C1 segment of cervical spinal cord (tissue), 14 donors: ENCODE data around the gene PDGFD.

Experiments
- DNase-seq, 14 donors: peaks; one replicate each; lab custom pipeline; 2025; lab: John Stamatoyannopoulos, UW

PDGFD gene

DNA sequence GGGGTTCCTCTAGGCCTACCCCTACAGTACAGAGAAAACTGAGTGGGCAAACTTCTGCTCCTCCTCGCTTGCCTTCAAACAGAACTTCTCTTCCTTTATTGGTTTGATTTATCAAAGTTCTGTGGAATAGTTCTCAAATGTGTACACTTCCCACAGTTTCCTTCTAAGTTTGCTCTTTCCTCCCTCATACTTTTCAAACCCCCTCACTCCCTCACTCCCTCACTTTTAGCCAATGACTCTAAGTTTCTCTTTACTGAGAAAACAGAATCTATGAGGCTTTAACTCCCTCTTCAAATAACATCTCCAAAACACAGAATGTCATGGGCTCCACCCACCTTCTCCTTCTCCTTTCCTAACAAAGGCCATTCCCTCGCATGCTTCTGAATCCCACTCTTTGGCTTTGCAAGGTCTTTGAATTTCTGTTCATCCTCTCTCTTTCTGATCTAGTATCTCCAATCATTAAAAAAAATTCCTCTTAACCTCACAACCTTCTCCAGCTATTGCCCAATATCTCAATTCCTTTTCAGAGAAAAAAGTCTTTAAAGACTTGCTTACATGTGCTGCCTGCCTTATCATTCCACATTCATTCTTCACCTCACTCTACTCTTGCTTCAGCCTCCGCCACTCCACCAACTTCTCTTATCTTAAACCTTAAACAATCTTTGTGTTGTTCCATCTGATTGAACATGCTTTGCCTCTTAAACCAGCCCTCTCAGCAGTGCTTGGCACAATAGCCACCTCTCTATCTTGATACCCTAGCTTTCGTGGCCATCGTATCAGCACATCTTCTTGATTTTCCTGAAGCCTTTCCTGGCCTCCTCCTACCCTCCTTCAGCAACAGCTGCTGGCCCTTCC lies 70.3 kb downstream of the PDGFD start:
- DNase-seq, result no peak

DNA sequence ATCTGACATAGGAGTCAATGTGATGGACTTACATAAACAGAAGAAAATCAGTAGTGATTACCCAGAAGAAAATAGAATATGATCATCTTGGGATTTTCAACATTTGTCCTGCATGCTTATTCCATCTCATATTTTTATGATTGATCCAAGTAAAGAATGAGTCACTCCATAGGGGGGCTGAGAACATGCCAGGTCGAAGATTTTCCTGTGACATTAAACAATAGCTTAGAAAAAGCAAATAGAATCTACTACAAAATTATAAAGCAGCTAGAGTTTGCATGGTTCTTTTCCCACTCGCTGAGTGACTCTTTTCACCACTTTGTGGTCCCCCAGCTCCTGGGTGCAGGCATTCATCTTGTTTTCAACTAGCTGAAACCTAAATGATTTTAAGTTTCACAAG lies 71.2 kb downstream of the PDGFD start:
- DNase-seq, result no peak

DNA sequence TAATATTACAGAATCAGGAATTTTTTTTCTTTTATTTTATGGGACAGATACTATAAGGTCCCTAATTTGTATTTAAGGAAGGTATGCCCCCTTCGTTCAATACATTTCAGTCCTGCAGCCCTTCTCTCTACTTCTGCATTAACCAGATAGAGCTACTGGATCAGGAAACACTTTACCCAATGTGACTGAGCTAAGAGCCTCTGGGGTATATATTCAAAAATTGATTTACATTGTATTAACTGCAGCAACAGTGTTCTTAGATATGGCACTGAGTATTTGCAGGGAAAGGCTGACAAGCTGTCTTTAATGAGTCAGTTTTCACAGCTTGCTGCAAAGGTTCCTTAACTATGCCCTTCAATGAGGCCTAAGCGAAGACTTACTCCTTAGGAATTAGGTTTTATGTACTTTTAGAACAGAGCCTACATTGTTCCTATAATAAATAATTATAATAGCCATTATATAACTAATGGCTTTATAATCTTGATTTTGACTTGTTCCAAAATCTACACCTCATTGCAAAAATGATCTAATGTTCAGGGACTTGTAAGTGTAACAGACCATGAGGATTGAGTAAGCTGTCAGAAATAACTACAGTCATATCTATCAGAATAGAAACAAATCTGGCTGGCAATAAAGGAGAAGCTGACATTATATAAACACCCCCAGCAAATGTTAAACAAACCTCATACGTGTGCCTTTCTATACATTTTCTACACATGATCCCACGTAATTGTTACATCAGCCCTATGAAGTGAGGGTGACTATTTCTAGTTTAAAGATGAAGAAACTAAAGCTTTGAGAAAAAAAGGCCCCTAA lies 72.5 kb downstream of the PDGFD start:
- DNase-seq, result no peak

DNA sequence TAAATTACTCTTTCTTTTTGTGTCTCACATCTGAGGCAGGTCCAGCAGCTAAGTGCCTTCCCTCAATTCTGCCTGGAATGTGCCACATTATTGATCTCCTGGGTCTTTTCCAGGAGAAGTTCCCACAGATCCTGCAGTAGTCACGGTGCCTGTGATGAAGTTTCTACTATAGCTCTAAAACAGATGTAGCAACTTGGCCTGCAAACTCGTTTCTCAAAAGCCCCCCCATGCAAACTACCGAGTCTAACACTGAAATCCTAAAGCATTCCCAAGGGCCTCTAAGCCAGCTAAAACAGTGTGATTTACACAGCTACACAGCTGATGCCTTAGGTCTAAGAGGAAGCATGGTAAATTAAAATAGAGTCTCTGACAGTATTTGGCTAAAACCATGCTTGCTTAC lies 73.2 kb downstream of the PDGFD start:
- no peak for DNase-seq

DNA sequence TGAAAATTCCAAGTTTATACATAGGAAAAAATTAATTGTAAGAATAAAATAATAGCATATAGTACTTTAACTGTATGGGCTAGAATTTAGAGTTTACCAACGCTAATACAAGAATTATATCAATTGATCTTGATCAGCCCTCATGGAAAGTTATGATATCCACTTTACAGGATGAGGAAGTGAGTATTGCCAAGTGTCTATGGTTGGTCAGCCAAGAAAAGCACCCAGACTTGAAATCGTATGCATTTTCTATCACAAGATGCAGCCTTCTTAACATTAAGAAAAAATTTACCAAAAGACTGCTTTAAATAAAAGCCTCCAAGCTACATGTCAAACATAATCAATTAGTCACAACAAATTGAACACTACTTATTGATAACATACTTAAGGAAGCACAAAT lies 74.5 kb downstream of the PDGFD start:
- DNase-seq, result no peak

DNA sequence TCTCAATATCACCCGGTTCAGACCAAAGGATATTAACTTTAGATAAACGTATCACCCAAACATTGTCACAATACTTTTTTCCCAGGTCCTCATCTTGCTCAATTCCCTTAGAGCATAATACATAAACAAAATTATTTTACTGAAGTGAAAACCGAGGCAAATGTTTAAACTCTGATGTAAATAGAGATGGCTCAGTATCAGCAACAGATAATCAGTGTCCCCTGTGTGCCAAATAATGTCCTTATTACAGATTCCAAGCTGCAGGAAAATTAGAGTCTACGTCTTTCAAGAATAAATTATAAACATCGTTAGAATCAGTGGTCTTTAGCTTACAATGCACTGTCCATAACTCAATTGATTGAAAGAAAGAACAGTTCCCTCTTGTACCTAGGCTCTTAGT lies 77.3 kb downstream of the PDGFD start:
- no peak for DNase-seq

DNA sequence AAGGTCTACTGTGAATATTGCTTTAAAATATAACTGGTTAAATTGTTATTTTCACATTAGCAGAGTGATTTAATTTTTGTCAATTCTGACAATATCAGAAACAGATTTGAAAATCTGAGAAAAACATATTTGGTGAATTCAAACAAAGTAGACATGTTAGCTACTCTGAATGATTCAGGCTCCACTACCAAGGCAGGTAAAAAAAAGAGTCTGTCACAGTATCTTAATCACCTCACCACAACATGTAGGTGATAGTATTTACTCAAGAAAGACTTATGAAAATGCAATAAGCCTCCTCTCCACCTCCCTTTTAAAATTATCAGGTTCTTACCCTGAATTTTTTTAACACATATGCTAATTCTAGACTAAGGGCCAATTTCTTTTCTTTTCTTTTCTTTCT lies 85.0 kb downstream of the PDGFD start:
- no peak for DNase-seq

DNA sequence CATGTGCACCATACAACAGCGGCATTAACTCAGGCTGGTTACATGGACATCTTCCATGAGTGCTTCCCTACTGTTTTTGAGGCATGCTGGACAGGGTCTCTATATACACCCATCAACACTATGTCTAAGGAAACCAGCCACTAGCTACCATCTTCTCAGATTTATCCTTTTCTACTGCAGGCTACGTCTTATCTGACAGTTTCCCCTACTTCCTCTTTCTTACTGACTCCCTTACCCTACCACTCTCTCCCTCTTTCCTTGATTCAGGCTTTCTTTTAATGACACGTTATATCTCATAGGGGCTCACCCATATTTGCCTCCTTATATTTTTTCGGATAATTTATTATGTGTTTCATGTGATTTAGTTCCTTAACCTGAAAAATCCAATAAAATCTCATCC lies 85.7 kb downstream of the PDGFD start:
- DNase-seq, result no peak

DNA sequence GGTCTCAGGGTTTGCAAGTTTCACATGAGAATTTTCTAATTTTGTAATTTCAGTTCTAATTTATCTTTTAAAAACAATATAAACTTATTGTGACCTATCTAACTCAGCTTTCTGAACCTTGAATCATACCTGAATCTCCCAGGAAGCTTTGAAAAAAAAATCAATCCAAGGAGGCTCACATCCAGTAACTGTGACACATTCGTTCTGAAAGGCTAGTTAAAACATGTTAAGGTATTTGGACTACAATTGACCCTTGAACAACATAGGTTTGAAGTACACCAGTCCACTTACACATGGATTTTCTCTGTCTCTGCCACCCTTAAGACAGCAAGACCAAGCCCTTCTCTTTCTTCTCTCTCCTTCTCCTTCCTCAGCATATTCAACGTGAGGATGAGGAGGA lies 87.5 kb downstream of the PDGFD start:
- DNase-seq, result no peak

DNA sequence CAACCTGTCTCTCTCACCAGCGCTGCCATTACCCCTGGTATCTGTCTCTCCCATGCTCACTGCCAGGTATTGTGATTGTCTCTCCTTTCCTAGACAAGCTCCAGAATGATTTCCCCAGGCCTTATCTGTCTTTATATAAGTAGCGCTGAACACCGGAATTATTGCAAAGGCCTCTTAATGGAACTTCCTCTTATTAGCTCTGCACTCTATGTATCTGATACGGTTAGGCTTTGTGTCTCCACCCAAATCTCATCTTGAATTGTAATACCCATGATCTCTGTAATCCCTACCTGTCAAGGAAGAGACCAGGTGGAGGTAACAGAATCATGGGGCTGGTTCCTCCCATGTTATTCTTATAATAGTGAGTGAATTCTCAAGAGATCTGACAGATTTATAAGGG lies 88.2 kb downstream of the PDGFD start:
- no peak for DNase-seq

DNA sequence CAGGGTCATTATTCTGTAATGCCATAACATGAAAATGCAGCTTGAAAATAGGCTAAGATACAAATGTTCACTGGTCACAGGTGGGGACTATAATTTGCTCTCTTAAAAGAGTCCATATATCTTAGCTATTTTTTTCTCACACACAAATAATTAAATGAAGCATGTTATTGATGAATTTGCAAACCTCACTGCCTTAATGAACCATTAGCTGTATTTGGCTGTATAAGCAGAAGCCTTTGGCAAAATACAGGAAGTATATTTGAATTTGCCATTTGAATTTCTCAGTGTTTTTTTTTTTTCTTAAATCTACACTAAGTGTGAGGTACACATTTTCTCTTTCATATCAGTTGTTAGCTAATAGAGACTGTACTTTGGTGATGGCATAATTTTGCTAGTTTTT lies 88.9 kb downstream of the PDGFD start:
- no peak for DNase-seq

DNA sequence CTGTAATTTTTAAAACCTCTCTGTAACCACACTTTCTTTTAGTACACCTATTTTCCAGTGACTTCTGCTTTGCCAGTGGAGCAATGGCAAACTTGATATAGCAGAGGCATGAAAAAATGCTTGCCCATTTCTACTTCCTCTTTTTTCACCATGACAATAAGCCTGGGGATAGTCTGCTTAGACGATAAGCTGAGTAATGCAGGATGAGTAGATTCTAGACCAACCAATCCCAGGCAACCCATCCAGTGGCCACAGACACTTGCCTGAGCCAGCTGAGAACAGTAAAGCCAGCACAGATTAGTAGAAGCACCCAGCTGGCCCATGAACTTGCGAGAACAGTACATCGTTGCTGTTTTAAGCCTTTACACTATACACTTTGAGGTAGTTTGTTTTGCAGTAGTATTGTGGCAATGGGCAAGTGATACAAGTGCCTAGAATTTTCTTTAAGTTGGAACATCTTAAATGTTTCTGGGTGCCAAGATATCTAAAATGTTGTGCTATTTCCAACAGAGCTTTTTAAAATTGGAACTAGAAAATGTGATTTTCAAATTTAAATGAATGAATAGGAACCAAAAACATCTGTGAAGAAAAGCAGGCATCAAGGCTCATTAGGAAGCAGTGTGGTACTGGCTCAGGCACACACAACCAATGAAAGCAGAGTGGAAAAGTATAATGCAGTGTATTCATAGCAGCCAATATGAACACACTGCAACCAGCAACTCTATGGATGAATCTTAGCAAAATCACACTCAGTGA lies 89.8 kb downstream of the PDGFD start:
- DNase-seq, result no peak

DNA sequence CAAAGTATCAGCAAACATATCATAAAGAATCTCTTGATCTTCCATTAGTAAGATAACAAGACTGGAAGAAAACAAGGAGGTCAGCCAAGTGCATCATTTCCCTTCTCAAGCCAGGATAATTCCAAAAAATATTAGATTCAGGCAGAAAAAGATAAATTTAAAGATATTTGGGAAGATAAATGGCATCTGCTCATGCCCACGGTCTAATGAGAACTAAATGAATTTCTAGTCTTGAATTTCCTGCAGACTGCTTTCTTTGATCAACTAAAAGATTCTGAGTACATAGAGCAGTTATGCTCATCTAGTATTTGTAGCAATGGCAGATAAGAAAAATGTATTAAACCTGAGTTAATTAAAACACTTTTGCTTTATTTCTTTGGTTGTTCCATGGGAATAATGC lies 96.4 kb downstream of the PDGFD start:
- no peak for DNase-seq

DNA sequence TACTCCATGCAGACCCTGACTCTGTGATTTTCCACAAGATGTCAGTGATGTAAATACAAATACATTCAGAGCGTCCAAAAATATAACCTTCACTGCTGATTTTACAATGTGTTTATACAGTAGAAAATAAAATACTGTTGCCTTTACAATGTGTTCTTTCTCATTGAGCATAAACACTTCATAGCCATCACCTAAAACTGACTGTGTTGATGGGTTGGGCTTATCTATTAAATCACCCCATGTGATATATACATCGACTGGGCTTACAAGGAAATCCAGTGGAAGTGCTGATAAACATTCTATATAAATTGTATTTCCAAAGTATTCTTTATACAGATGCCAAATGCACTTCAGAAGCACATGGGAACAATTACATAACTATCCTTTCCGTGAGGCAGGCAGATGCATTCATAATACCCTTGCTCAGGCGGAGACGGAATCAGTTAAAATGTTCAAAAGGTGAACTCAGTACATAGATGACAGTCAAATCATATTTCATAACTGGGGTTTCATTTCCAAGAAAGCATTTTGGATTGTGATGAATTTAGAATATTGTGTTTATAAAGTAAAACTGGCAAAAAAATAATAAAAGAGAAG lies 99.8 kb downstream of the PDGFD start:
- DNase-seq, result no peak

DNA sequence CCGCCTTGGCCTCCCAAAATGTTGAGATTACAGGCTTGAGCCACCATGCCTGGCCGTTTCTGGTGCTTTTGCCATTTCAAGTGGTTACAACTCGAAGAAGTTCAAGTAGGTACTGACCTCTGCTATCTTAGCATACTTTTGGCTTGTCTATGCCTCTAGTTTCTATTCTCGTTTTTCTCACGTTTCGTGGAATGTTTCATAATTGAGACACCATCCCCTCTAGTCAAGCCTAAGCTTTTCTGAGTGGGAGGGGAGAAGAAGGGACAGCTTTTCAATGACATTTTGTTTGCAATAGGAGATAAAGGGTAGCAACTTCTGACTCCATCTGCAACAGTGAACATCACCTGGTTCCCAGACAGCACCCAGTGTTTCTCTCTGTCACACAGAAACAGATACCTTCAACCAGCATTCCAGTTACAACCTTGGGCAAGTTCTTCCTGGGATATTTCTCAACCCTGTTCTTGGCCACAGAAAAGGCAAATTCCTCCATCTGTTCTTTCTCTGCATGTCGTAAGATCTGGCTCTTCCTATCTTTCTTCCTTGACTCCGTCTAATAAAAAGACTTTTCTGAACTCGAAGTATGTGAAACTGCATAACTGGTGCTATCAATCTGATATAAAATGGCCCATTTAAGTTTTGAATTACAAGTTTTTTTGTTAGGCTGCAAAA lies 102.0 kb downstream of the PDGFD start:
- DNase-seq, result no peak

DNA sequence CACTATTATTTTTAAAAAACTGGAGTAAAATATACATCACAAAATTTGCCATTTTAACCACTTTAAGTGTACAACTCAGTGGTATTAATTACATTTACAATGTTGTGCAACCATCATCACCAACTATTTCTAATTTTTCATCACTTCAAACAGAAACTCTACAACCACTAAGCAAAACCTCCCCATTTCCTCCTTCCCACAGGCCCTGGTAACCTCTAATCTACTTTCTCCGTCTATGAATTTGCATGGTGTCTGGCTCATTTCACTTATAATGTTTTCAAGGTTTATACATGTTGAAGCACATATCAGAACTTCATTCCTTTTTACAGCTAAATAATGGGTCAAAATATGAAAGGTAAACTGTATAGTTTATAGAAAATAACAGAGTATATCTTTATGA lies 103.1 kb downstream of the PDGFD start:
- no peak for DNase-seq

DNA sequence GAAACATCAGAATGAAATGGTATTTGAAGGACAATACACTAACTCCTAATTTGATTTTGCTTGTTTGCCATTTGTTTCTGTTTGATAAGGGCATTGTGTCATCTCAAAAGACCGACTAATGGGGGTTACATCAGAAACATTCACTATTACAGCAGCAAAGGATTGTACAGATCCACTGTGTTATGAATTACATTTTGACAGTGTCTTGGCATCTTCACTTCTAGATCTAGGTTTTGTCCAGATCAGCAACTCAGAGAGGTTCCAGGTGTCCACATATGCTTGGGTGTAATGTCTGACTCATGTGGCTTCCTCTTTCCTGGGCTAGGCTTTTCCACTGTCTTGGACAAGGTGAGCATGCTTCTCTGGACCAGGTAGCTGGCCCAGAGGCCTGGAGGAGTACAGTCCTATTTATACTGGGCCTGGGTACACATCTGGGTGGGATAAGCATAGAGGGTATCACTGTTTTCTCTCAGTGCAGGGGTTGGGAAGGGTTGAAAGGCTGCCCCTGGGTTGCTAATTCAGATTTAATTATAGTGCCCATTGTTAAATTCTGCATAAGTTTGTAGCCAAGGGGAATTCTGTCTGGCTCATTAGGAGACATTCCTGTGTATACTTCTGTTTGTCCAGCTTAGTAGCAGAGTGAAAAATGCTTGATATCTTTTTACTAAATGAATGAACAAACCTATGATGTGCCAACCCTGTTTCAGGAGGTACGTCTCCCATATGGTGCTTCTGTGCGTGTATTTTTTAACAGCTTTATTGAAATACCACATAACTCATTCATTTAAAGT lies 103.7 kb downstream of the PDGFD start:
- DNase-seq, result no peak

DNA sequence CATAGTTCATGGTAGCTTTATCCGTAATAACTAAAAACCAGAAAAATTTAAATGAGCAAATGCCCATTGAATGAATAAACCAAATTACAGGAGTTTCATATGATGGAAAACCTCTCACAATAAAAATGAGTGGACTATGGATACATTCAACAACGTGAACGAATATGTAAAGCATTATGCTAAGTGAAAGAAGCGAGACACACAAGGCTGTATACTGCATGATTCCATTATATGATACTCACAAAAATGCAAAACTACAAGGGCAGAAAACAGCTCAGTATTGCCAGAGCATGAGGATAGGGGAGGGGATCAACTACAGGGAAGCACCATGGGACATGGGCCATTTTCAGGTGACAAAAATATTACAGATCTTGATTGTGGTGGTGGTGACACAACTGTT lies 105.3 kb downstream of the PDGFD start:
- DNase-seq, result no peak

DNA sequence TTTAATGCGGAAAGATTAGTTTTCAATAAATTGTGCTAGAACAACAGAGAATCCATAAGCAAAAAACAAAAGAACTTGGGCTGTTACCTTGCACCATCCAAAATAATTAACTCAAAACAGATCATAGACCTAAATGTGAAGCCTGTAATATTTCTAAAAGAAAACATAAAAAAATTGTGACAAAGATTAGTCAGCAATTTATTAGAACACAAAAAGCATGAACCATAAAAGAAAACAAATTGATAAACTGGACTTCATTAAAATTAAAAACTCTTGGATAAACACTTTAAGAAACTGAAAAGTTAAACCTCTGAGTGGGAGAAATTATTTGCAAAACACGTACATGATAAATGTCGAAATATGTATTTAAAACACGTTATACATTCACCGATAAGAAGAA lies 106.0 kb downstream of the PDGFD start:
- no peak for DNase-seq

DNA sequence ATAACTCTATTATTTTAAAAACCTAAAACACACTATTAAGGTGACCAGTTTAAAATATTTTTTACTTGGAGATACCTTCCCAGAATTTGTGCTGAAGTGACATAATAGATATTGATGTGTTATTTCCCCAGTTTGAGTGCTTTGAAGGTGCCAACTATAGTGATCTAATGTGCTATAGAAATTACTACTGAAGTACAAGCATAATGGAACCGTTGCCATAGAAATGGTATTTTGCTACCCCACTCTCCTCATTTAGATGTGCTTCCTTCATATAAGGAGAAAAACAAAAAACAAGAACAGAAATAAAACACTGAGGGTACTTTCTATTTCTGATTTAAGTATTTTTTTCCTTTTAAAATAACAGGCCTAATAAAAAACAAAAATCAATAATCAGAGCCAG lies 108.4 kb downstream of the PDGFD start:
- no peak for DNase-seq
